OCI-LY3 (cell line): ENCODE data around the gene CD247.

Source experiments
- EZH2phosphoT487 ChIP-seq: fragments of 200-600 bp; shearing (Covaris generic); IDR thresholded peaks from 2 replicates; pipeline ENCODE4 v1.6.1; 2018; ENCODE audit warnings: antibody characterized with exemption, mixed run types, low read depth
- TF ChIP-seq, protein P1 (sequence below): fragments of 200-600, 300-600 bp; sonication (generic); IDR thresholded peaks from 2 replicates; pipeline ENCODE4 v1.5.1; 2014; ENCODE audit warnings: antibody characterized with exemption, low read length, low read depth

DNA sequence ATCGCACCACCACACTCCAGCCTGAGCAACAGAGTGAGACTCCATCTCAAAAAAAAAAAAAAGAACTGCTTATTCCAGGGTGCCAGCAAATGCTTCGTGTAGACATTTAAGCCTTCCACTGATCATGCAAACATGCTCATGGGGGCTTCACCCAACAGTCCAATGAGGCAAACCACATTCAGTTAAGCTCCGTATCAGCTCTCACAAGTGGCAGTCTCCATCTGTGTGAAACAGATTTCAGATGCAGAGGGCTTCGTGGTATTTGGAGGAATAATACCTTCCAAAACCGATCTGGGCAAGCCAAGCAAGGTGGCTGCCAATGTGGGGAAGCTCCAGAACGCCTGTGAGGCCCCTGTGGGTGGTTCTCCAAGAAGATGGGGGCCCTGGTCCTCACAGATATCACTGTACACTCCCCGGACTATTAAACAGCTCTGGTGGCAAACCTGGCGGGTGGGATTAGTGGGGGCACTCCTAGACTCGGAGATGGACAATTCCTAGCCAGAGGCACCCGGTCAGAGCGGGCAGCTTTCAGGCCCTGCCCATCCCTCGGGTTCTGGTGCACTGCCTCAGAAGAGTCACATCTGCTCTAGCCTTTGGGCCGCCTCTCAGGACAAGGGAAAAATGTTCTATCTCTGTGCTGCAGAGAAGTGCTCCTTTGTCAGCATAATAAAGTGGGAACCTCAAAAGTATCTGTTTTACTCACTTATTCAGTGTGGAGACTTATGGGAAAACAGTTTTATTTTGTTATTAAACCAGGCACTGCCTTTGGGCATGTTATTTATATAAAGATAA lies 25.1 kb upstream of the CD247 start:
- TF ChIP-seq, protein P1, sequence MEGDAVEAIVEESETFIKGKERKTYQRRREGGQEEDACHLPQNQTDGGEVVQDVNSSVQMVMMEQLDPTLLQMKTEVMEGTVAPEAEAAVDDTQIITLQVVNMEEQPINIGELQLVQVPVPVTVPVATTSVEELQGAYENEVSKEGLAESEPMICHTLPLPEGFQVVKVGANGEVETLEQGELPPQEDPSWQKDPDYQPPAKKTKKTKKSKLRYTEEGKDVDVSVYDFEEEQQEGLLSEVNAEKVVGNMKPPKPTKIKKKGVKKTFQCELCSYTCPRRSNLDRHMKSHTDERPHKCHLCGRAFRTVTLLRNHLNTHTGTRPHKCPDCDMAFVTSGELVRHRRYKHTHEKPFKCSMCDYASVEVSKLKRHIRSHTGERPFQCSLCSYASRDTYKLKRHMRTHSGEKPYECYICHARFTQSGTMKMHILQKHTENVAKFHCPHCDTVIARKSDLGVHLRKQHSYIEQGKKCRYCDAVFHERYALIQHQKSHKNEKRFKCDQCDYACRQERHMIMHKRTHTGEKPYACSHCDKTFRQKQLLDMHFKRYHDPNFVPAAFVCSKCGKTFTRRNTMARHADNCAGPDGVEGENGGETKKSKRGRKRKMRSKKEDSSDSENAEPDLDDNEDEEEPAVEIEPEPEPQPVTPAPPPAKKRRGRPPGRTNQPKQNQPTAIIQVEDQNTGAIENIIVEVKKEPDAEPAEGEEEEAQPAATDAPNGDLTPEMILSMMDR, result no peak
- no peak for TF ChIP-seq EZH2phosphoT487
